PFSK-1 (cell line): ENCODE results near the gene NFYA.

ENCODE experiments used
- POLR2AphosphoS5 ChIP-seq: IDR thresholded peaks from 2 replicates; pipeline ENCODE4 v1.6.1; 2012; ENCODE audit warnings: low read depth, mild to moderate bottlenecking, control low read depth, low read length, moderate library complexity
- SIN3A ChIP-seq: IDR thresholded peaks from 2 replicates; pipeline ENCODE4 v1.6.1; 2012; ENCODE audit warnings: mild to moderate bottlenecking, low read length, moderate library complexity, borderline replicate concordance; ENCODE audit not compliant: insufficient read depth
- TAF1 ChIP-seq: IDR thresholded peaks from 2 replicates; pipeline ENCODE4 v1.6.1; 2012; ENCODE audit warnings: low read length, control low read depth, borderline replicate concordance; ENCODE audit not compliant: insufficient read depth
- TF ChIP-seq, protein P1 (sequence below), 2 experiments: IDR thresholded peaks; 2 replicates each; pipeline versions ENCODE4 v1.6.1 to v1.8.0; 2011 to 2012; ENCODE audit warnings: low read depth in 2 of 2, low read length in 2 of 2, control low read depth in 1 of 2, inconsistent platforms in 1 of 2, mild to moderate bottlenecking in 1 of 2, moderate library complexity in 1 of 2; ENCODE audit not compliant: insufficient read depth in 1 of 2

DNA sequence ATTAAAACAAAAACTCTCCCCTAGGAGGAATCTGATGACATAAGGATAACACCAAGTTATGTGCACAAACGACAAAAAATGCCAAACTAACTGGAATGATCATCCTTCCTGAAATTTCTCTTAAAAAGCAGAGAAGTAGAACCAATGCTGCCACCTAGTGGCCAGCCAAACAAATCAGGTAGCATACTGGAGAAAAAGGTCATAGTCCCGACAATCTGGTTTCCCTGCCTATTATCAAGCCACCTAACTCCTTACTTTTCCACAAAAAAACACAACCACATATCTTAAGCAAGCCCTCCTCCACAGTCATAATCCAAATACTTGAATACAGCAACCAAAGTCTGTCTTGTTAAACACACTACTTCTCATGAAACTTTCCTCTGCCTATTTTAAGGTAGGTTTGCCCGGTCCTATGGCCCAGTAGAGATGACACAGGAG is 5.9 kb upstream of the NFYA start:
- TF ChIP-seq, protein P1, sequence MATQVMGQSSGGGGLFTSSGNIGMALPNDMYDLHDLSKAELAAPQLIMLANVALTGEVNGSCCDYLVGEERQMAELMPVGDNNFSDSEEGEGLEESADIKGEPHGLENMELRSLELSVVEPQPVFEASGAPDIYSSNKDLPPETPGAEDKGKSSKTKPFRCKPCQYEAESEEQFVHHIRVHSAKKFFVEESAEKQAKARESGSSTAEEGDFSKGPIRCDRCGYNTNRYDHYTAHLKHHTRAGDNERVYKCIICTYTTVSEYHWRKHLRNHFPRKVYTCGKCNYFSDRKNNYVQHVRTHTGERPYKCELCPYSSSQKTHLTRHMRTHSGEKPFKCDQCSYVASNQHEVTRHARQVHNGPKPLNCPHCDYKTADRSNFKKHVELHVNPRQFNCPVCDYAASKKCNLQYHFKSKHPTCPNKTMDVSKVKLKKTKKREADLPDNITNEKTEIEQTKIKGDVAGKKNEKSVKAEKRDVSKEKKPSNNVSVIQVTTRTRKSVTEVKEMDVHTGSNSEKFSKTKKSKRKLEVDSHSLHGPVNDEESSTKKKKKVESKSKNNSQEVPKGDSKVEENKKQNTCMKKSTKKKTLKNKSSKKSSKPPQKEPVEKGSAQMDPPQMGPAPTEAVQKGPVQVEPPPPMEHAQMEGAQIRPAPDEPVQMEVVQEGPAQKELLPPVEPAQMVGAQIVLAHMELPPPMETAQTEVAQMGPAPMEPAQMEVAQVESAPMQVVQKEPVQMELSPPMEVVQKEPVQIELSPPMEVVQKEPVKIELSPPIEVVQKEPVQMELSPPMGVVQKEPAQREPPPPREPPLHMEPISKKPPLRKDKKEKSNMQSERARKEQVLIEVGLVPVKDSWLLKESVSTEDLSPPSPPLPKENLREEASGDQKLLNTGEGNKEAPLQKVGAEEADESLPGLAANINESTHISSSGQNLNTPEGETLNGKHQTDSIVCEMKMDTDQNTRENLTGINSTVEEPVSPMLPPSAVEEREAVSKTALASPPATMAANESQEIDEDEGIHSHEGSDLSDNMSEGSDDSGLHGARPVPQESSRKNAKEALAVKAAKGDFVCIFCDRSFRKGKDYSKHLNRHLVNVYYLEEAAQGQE (IDR thresholded peaks at IDR 0.05; ENCODE audit: insufficient read depth in 1 of 2, low read depth in 2 of 2, low read length in 2 of 2) = no peak
- TF ChIP-seq SIN3A = no peak
- TF ChIP-seq POLR2AphosphoS5 = no peak
- TF ChIP-seq TAF1 = no peak
